Measurements from ENCODE around the gene GPS2.

The GPS2 gene

DNA sequence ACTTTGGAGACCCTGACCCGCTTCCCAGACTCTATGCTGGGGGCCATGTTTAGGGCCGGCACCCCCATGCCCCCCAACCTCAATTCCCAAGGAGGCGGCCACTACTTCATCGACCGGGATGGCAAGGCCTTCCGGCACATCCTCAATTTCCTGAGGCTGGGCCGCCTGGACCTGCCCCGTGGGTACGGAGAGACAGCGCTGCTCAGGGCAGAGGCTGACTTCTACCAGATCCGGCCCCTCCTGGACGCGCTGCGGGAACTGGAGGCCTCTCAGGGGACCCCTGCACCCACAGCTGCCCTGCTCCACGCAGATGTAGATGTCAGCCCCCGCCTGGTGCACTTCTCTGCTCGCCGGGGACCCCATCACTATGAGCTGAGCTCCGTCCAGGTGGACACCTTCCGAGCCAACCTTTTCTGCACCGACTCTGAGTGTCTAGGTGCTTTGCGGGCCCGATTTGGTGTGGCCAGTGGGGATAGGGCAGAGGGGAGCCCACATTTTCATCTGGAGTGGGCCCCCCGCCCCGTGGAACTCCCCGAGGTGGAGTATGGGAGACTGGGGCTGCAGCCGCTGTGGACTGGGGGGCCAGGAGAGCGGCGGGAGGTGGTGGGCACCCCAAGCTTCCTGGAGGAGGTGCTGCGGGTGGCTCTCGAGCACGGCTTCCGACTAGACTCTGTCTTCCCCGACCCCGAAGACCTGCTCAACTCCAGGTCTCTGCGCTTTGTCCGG, 37.9 kb upstream of the GPS2 start:
- no peaks in the 10 kb centered on the region for H4K20me1 ChIP-seq (ENCODE audit: insufficient read depth, low read length)
- H3K4me2 ChIP-seq (ENCODE audit: low read length), result peak overlapping the region; percentile 90; the same call in 1 of the 2 replicates
- H3K9me3 ChIP-seq (ENCODE audit: low read length), result no peaks in the 10 kb centered on the region
- H3K79me2 ChIP-seq (ENCODE audit: insufficient read depth, low read length), result no peaks in the 10 kb centered on the region
- H3K36me3 ChIP-seq (ENCODE audit: insufficient read depth, low read length), result no peaks in the 10 kb centered on the region
- H3K4me1 ChIP-seq (ENCODE audit: insufficient read depth, low read length, severe bottlenecking), result peaks cover 36% of the 10 kb centered on the region
- H3K9ac ChIP-seq (ENCODE audit: low read length), result no peak overlapping the region; the same call in 1 of the 2 replicates
- H3K27ac ChIP-seq (ENCODE audit: low read depth, low read length, poor library complexity, severe bottlenecking), result no peak overlapping the region
- H3F3A ChIP-seq (ENCODE audit: insufficient read depth, low read length), result peaks cover 5% of the 10 kb centered on the region; the same call in 1 of the 2 replicates
- H3K9me2 ChIP-seq (ENCODE audit: low read depth, low read length), result no peaks in the 10 kb centered on the region
- TF ChIP-seq, protein P1, sequence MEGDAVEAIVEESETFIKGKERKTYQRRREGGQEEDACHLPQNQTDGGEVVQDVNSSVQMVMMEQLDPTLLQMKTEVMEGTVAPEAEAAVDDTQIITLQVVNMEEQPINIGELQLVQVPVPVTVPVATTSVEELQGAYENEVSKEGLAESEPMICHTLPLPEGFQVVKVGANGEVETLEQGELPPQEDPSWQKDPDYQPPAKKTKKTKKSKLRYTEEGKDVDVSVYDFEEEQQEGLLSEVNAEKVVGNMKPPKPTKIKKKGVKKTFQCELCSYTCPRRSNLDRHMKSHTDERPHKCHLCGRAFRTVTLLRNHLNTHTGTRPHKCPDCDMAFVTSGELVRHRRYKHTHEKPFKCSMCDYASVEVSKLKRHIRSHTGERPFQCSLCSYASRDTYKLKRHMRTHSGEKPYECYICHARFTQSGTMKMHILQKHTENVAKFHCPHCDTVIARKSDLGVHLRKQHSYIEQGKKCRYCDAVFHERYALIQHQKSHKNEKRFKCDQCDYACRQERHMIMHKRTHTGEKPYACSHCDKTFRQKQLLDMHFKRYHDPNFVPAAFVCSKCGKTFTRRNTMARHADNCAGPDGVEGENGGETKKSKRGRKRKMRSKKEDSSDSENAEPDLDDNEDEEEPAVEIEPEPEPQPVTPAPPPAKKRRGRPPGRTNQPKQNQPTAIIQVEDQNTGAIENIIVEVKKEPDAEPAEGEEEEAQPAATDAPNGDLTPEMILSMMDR (IDR thresholded peaks at IDR 0.05; ENCODE audit: low read length), result no peak
- no peak for TF ChIP-seq EZH2 (IDR thresholded peaks at IDR 0.05; ENCODE audit: borderline replicate concordance, low read length)
- H2AFZ ChIP-seq (ENCODE audit: low read length), result no peak overlapping the region
- H3K27me3 ChIP-seq (ENCODE audit: insufficient read depth, low read length), result no peaks in the 10 kb centered on the region
- H3K4me3 ChIP-seq (ENCODE audit: low read depth, low read length, poor library complexity, severe bottlenecking), result peak overlapping the region; percentile 71

DNA sequence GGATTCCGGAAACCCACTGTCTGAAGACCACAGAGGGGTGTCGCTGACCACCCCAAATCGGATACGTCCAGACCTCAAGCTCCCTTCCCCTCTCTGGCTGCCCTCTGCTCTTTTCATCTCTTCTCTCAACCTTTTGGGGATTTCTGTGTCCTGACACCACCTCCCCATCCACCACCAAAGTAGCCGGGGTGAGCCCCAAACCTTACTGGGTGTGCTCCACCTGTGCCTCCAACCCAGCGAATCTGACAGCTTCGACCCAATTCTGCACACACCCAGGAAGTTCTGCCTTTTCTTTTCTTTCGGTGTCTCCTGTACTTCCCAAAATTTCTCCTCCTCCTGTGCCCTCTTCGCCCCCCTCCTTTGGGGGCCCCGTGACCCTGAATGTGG, 37.3 kb upstream of the GPS2 start:
- H3K79me2 ChIP-seq (ENCODE audit: insufficient read depth, low read length), result no peaks in the 10 kb centered on the region
- H3F3A ChIP-seq (ENCODE audit: insufficient read depth, low read length), result peaks cover 5% of the 10 kb centered on the region; the same call in 1 of the 2 replicates
- peak overlapping the region; percentile 71 for H3K4me3 ChIP-seq (ENCODE audit: low read depth, low read length, poor library complexity, severe bottlenecking)
- H3K4me1 ChIP-seq (ENCODE audit: insufficient read depth, low read length, severe bottlenecking), result peaks cover 36% of the 10 kb centered on the region
- peak overlapping the region; percentile 77; the same call in 1 of the 2 replicates for H3K9ac ChIP-seq (ENCODE audit: low read length)
- TF ChIP-seq, protein P1 (IDR thresholded peaks at IDR 0.05; ENCODE audit: low read length), result peak; percentile 51; the same call in 1 of the 2 replicates
- no peak for TF ChIP-seq EZH2 (IDR thresholded peaks at IDR 0.05; ENCODE audit: borderline replicate concordance, low read length)
- H3K27me3 ChIP-seq (ENCODE audit: insufficient read depth, low read length), result no peaks in the 10 kb centered on the region
- H3K27ac ChIP-seq (ENCODE audit: low read depth, low read length, poor library complexity, severe bottlenecking), result no peak overlapping the region
- H3K9me2 ChIP-seq (ENCODE audit: low read depth, low read length), result no peaks in the 10 kb centered on the region
- H3K9me3 ChIP-seq (ENCODE audit: low read length), result no peaks in the 10 kb centered on the region
- H4K20me1 ChIP-seq (ENCODE audit: insufficient read depth, low read length), result no peaks in the 10 kb centered on the region
- H2AFZ ChIP-seq (ENCODE audit: low read length), result no peak overlapping the region
- H3K4me2 ChIP-seq (ENCODE audit: low read length), result peak overlapping the region; percentile 90
- H3K36me3 ChIP-seq (ENCODE audit: insufficient read depth, low read length), result 0 out of 2 replicates have a peak, but pooled peaks cover 4% of the 10 kb centered on the region

DNA sequence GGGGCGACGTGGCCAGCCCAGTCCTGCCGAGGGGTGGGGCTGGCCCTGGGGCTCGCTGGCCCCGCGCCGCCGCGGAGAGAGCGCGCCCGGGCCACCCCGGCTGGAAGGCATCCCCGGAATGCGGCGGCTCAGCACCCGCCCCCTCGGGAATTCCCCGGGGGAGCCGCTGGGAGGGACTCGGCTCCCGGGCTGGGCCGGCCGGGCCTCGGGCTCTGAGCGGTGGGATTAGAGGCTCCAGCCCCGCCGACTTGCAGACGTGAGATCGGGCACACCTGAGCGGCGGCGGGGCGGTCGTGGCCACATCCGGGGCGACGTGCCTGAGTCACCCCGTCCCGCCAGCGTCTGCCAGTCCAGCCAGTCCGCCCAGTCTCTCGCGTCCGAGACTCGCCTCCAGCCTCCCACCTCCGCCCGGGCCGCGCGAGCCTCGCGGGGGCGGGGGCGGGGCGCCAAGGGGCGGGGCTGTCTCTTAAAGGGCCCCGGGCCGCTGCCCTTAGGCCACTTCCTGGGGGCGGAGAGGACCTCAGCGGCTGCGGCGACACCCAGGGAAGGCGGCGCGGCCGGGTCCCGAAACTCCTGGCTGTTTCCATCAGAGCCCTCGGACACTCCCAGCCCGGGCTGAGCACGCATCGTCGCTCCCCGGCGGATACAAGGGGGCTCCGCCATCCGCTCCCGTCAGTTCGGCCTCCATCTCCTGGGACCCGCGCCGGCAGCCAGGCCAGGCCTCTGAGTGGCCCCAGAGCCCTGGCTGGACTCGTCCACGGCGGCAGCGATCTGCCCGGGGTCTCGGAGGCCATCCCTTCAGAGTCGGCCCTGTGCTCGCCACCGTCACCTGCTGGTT, 36.7 kb upstream of the GPS2 start, which contains the start of gene KCTD11:
Gene KCTD11 (plus strand): TSS at position 498 of the 838 bp plus-strand sequence.
- Histone ChIP-seq H3K36me3 (ENCODE audit: insufficient read depth, low read length) (peaks cover 9% of the 10 kb centered on the region; the same call in 1 of the 2 replicates), H3K9ac (ENCODE audit: low read length) (peak within 1 kb of the TSS; percentile 77), H3K4me1 (ENCODE audit: insufficient read depth, low read length, severe bottlenecking) (peaks cover 36% of the 10 kb centered on the region), H4K20me1 (ENCODE audit: insufficient read depth, low read length) (no peaks in the 10 kb centered on the region), H3F3A (ENCODE audit: insufficient read depth, low read length) (peaks cover 5% of the 10 kb centered on the region; the same call in 1 of the 2 replicates), H2AFZ (ENCODE audit: low read length) (no peak within 1 kb of the TSS), H3K4me3 (ENCODE audit: low read depth, low read length, poor library complexity, severe bottlenecking) (peak within 1 kb of the TSS; percentile 71), H3K9me2 (ENCODE audit: low read depth, low read length) (no peaks in the 10 kb centered on the region), H3K79me2 (ENCODE audit: insufficient read depth, low read length) (no peaks in the 10 kb centered on the region), H3K27me3 (ENCODE audit: insufficient read depth, low read length) (no peaks in the 10 kb centered on the region), H3K4me2 (ENCODE audit: low read length) (peak within 1 kb of the TSS; percentile 90), H3K27ac (ENCODE audit: low read depth, low read length, poor library complexity, severe bottlenecking) (peak within 1 kb of the TSS; percentile 83), H3K9me3 (ENCODE audit: low read length) (no peaks in the 10 kb centered on the region)
- no peak for TF ChIP-seq EZH2 (IDR thresholded peaks at IDR 0.05; ENCODE audit: borderline replicate concordance, low read length)
- TF ChIP-seq, protein P1 (IDR thresholded peaks at IDR 0.05; ENCODE audit: low read length), result no peak; the same call in 1 of the 2 replicates
